NOMO-1 treated with dmso at 0.1 percent for 144 hours (cell line): Measurements from ENCODE around the gene ITM2A.

ENCODE experiments used
- DNase-seq: peaks from one replicate; lab custom pipeline; 2025; ENCODE audit not compliant: unreplicated experiment; lab: John Stamatoyannopoulos, UW

ITM2A gene

DNA sequence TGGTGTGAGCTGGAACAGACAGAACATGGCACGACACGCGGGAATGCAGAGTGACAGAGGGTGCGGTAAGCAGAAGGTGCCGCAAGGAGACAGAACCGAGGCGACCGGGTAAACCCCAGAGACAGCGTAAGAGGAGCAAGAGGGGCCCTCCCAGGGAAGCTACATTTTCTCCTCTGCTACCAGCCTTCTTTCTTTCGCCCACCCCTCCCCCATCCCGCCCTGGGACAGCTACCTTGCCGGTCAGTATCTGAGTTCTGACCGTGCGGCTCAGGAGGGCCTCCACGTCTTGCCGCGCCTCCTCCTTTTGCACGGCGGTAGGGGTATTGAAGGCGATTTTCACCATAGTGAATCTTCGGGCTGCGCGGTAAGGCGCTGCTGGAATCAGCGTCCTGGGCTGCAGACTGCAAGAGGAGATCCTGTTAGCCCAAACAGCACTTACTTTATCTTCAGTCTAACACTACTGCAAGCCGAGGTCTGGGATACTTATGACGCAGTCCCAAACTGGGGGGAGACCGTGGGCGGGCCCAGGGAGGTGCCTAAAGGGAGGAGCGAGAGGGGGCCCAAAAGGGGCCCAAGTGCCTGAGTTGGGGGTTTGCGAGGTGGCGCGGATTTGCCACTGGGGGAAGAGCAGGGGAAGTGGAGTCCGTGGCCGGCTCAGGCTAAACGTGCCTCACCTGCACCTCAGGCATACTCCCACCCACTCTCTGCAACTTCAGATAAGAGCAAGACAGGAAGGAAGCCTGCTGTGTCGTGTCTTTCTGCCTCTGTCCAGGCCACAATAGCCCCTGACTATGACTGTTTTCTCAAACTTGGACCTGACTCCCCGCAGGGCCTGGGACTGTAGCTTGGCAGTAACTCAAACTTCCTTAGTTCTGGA, at the start of gene ITM2A:
Gene ITM2A (minus strand): TSS at position 462 of the 877 bp plus-strand sequence. CDS start 119 bp downstream, at position 343.
- DNase-seq: no peak

DNA sequence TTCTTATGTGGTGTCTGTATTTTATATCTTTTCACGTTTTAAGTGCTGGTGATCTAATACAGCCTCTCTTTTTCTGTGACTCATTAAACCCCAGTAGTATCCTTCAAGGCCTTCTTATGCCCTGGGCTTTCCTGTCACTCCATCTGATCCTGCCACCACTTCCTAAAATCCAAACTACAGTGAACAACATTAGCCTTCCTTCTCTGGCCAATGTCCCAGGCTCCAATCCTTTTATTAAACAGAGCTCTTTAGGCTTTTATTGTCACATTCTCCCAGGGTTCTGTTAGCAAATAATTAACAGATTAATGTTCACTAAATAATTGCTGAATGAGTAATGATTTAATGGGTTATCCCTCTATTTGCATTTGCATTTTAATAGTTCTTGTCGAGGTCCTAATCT, 47.9 kb upstream of the ITM2A start:
- DNase-seq: no peak

DNA sequence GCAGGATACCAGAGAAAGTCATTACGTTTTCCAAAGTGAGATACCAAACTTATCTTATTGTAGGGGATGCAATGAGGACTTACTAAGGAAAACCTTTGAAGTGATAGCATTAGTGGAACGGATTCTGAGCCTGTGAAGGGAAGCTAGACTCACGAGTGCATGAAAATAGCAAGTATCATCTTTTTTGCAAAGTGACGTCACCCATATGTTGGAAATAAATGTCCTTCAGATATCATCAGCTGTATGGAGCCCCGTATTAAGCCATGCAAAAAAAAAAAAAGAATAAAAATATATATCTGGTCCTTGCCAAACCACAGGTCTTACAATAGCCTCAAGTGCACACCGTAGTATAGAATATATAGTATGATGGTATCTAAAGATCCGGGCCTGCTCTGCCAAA, 46.8 kb upstream of the ITM2A start:
- no peak for DNase-seq

DNA sequence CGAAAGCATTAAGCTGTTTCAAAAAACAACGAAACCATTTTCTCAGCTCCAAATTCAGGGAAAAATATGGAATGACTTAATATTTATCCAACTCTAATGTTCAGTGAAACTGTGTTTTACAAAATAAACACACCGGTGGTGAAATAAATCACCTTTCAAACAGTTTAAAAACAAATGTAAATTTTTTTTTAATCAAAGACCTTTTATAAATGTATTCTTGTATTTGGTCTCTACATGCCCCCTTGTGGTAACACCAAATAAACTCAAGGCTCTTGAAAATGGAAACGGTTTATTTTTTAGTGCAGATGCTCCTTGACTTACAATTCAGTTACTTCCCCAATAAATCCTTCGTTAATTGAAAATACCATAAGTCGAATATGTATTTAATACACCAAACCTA, 45.8 kb upstream of the ITM2A start:
- DNase-seq: no peak

DNA sequence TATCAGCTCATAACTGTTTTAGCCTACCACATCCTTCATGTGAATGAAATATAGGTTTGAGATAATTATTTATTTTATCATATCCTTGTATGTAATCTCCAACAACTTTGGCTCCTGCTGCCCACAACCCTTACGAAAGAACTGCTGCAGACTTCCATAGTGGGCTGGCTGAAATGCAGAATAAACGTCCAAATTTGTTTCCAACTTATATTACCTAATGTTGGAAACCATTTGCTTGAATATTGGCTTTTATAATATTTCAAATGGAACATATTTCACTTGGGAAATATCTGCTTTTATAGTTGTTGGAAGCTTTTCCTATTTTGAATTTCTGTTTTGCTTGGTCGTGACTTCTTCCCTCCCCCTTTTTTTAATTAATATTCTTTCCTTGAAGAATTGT, 45.0 kb upstream of the ITM2A start:
- DNase-seq: no peak

DNA sequence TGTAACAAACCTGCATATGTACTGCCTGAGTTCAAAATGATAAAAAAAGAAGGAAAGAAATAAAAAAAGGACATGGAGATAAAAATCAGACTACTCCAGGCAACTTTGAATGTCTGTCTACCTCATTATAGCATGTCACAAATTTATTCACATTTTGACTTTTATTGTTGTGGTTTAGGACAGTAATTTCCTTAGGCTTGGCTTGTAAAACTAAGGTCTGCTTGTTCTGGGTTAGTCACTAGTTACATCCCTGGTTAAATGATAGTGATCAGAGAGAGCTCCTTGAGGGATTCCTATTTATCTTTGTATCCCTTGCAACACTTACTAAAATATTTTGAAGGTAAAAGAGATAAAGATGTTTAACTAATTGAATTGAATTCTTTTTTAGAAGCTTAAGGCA, 42.5 kb upstream of the ITM2A start:
- no peak for DNase-seq

DNA sequence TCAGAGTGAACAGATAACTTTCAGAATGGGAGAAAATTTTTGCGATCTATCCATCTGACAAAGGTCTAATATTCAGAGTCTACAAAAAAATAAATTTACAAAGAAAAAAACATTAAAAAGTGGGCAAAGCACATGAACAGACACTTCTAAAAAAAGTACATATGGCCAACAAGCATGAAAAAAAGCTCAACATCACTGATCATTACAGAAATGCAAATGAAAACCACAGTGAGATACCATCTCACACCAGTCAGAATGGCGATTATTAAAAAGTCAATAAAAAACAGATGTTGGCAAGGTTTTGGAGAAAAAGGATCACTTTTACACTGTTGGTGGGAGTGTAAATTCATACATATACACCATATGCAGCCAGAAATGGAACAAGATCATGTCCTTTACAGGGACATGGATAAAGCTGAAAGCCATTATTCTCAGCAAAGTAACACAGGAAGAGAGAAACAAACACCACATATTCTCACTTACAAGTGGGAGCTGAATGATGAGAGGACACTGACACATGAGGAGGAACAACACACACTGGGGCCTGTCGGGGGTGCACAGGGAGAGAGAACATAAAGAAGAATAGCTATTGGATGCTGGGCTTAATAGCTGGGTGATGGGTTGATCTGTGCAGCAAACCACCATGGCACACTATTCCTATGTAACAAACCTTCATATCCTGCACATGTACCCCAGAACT, 41.6 kb upstream of the ITM2A start:
- no peak for DNase-seq

DNA sequence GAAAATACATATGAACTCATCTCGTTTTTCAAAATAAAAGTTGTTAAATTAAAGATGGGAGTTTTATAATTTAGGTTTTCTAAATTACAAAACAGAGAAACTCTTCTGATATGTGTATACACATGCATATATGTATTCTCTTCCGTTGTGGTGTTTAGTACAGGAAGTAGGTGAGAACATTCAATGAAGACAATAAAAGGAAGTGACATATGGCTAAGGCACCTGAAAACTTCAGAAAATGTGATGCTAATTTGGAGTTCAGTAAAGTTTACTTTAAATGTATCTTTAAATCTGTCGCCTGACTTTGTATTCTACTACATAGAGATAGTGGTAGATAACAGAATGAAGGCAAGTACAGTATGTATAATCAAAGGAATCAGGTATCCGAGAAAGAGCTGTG, 33.5 kb upstream of the ITM2A start:
- no peak for DNase-seq

DNA sequence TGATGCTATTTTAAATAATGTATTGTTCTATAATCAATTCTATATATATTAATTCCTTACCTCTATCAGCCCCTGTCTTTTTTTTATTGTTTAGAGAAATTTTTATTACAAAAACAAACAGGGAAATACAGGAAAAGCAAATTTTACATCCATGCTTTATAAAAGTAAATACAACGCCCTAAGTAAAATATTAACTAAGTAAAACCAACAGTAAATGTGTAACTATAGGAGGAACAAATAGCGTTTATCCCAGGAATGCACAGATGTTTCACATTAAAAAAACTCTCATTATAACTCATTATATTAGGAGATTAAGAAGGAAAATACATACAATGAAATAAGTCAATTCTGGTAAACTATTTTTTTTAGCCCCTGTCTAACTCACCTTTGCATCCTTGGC, 8.2 kb upstream of the ITM2A start:
- no peak for DNase-seq

DNA sequence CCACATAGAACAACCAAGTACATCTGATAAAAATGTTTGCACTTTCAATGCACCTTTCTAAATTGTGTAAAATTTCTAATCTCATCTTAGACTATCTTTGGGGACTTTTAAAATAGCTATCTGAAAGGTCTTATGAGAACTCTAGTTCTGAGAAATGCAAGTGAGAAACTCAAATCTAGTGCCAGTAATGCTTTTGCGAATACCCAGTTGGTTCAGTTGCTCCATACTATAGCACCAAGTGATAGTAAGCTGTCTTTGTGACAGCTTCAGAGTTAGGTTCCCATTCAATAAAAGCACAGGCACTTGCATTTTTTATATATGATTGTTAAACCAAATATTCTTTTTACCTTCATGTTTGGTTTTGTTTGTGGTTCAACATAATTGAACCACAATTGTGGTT, 4.5 kb upstream of the ITM2A start:
- no peak for DNase-seq

DNA sequence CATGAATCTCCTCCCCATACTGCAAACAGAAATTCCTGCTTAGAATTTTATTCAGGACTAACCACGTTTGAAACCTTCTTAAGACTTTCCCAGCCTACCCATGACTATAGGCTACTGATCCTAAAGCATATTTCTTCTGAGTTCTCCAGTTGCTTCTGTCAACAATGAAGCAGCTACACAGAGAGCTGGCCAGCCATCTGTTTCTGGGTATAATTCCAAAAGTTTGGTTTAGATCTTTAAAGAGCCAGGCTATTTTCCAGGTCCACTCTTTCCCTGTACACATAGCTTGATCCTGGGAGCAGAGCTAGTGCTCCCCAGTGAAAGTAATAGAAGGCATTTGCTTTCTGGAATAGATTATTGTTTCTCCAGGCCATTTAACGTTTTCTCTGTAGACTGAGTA, 4.0 kb upstream of the ITM2A start:
- no peak for DNase-seq

DNA sequence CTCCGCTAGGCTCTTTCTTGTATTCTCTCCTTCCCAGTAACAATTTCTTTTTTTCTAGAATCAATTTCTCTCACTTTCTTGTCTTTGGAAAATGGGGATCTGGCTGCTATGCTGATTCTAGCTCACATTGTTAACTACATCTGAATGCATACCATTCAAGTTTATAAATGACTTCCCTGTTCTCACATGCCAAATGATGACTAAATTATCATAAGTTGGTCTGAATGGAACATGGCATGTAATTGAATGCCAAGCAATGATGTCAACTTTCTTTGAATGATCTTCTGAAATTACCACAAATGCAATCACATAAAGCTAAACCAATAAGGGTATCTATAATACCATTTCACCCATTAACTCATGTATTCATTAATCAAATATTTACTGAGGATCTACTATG, 2.7 kb upstream of the ITM2A start:
- no peak for DNase-seq

DNA sequence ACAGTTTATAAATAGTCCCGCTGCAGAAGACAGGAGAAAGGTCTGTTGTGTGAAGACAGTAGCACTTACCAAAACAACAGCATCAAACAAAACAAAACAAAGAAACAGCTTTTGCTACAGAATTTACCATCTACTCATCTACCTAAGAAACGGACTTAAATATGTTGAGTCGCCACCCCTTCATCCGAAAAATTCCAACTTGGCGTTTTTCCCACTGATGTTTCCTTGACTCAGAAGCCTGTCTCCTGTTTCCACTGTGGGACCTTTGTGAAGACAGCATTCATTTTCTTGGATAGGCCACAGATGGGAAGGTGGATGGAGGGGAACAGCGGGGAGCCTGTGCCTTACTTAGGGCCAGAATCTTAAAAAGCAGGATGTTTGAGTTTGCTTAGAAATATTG, 1.3 kb upstream of the ITM2A start:
- no peak for DNase-seq

DNA sequence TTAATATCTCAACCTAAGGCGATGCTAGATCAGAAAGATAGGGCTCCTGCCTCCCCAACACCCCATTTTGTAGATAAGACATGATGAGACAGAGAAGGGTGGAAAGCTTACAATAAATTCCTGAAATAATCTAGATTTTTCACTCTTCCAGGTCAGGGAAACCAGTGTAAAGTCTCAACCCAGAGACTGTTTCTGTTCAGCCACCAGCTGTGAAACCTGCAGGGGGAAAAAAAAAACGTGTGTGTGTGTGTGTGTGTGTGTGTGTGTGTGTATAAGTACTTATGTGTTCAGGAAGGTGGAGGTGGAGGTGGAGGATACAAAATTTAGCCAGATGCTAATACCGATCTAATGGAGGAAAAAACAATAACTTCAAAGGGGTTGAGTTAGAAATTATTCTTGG, 773 bp upstream of the ITM2A start:
- no peak for DNase-seq

DNA sequence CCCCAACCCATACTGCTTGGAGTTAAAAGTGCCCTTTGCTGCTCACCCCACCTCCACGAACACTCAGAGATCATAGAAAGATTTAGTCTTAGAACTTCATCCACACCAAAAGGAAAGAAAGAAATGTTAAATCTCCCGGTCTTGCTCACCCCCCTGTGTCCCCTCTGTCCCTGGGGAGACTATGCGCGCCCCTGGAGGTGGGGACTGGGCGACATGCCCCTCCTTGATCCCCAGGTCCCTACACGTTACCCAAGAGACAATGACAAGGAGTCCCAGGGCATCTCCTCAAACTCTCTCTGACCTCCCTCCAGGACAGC, 620 bp downstream of the ITM2A start:
- DNase-seq: no peak

DNA sequence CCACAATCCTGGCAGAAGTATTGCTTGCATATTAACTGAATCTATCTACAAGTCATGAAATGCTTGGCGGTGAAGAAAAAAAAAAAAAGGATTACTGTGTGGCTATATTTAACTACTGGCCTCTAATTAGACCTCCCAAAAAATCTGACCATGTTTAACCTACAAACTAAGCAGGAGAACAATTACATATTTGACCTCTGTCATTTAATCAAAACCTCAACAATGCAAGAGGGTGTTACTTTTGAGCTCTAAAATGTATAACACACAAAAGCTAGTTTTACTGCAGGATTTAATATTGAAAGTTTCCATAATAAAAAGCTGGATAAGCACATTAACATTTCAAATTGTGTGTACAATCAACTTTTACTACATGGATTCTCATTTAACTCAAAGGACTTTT, 1.5 kb downstream of the ITM2A start:
- DNase-seq: no peak

DNA sequence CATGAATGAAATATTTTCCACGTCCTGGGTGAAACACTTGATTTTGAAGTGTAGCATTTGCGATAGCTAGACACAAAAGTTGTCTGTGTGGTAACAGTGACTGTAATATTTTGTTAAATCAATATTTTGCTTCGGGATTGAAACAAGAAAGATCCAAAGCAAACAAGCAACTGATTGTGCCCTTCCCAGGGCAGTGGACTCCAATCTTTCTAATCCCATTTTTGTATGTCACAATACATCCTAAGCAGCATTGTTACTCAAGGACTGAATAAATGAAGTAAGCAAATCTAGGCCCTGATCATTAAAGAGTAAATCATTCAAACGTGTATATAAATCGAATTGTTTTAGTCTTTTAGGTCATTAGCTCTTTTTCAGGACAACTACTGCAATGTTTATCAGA, 2.8 kb downstream of the ITM2A start:
- DNase-seq: no peak

DNA sequence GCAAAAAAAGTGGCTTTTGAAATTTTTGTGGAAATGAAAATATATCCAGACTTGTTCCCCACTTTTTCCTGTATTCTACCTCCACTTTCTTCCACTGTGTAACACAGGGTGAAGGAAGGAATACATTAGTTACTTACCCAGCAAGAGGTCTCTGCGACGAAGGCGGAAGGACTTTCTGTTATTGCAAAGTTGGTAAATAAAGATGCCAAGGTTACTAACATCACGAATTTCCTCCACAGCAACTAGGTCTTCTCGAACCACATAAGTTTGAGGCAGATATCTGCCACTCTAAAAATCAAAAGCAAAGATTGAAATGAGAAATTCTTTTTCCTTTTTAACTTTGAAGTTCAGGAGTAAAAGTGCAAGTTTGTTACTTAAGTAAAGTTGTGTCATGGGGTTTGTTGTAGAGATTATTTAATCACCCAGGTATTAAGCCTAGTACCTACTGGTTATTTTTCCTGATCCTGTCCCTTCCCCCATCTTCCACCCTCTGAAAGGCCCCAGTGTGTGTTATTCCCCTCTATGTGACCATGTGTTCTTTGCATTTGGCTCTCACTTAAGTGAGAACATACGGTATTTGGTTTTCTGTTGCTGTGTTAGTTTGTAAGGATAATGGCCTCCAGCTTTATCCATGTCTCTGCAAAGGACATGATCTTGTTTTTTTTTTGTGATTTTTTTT, 5.8 kb downstream of the ITM2A start:
- no peak for DNase-seq

DNA sequence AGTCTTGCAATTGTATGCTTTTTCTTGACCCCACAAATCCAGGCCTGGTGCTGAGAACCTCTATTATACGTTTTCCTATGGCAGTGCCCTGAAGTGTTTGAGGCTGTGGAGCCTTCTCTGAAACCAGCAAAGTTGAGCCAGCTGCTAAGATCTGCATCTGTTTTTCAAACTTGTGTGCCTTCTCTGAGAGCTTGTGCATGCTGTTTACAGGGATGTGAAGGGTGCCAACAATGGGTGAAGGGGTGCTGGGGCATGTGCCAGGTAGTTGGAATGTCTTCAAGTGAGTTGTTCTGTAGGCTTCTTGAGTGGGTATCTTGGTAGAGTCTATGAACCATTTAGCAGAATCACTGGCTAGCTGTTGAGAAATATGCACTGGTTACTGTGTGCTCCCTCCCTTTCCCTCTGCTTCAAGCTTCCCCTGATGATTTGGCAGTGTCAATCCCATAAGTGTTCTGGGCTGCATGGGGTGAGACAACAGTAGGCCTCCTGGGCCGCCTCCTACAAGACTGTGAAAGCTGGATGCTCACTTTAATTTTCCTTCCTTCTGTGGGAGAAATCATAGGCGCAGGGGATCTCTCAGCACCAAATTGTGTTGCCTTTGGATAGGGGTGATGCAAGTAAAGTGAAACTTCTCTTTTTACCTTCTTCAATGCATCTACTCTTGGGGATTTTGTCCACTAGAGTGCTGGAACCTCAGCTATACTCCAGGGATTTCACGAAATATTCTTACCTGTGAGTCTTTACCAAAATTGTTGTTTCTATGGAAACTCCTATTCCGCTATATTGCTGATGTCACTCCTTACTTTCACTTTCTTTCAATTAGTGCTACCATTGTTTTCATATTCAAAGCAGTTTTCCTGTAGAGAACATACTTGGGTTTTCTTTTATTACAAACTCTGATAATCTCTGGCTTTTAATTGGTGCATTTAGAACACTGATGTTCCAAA, 30.0 kb downstream of the ITM2A start:
- DNase-seq: no peak

DNA sequence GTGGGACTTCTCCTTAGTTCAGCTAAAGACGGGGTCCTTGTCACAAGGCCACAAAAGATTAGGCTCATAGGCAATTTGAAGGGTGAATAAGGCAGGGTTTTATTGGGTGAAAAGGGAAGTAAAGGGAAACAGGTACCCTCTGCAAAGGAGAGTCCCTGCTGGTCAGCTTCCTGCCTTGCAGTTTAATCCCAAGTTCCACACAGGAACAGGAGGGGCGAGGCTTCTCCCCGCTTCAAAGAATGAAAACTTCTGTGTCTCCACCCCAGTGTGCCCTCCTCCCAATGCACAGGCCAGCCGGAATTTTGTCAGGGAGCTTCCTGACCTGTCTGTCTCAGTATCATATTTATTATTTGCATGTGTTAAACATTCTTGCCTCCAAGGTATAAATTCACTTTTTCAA, 37.1 kb downstream of the ITM2A start:
- no peak for DNase-seq
